ENCODE data around the gene UBTD2. TPM values are rescaled to one million over a fixed set of nuclear protein-coding genes. Genes with fewer than 3 reads are reported as not detected.
A peak's percentile ranks its signal among the peaks of the same experiment; 100 is the strongest.
"Not testable (repeated sequence)": the region's sequence is repeated elsewhere in the genome, so short reads cannot be mapped to it uniquely, and the experiment has no call there.

The UBTD2 gene
- total RNA-seq, 1 experiment from 2014 or later = 26.1 TPM

DNA sequence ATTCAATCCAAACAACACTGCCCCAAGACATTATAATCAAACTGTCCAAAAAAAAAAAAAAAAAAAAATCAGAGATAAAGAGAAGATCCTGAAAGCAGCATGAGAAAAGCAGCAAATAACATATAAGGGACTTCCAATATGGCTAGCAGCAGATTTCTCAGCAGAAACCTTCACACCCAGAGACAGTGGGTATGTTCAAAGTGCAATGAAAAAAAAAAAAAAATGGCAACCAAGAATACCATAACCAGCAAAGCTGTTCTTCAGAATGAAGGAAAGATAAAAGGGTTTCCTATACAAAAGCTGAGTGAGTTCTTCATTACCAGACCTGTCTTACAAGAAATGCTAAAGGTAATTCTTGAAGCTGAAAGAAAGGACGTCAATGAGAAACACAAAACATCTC is 32.1 kb downstream of the UBTD2 start:
- DNase-seq (ENCODE audit: low read depth) = no peak

DNA sequence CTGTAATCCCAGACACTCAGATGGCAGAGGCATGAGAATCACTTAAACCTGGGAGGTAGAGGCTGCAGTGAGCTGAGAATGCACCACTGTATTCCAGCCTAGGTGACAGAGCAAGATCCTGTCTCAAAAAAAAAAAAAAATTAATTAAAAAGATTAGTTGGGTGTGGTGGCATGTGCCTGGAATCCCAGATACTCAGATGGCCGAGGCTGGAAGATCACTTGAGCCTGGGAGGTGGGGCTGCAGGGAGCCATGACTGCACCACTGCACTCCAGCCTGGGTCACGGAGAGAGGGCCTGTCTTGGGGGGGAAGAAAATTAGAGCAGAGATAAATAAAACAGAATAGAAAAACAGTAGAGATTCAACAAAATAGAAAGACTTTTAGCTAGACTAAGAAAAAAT is 34.9 kb downstream of the UBTD2 start:
- no peak for DNase-seq (ENCODE audit: low read depth)

DNA sequence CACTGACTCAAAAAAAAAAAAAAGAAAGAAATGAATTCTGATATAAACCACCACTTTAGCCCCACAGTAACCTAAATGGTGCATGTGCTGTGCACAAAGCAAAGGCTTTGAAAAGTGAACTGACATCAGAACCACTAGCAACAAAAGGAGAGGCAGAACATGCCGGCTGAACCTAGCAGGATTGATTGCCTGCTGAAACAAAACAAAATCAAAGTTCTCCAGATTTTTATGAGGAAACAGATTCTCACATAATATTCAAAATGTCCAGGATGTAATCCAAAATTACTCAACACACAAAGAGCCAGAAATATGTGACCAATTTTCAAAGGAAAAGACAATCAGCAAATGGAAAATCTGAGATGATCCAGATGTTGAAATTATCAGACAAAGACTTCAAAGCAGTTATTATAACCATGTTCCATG is 37.9 kb downstream of the UBTD2 start:
- DNase-seq (ENCODE audit: low read depth) = no peak

DNA sequence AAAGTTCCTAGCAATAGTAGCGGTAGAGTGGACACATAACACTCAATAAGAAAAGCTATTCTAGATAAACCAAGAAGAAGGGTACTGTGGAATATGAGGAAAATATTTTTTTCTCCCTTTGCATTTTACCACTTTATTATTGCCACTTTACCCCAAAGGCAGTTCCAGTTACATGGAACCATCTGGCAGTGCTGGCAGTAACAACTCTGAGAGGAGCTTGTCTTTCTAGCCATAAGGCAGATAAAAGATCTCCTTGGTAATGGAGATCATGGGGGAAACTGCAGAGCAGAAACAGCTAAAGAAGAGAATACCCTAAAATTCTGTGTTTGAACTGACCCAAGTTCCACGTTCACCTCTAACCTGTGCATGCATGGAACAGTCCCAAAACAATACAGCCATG is 38.5 kb downstream of the UBTD2 start:
- no peak for DNase-seq (ENCODE audit: low read depth)

DNA sequence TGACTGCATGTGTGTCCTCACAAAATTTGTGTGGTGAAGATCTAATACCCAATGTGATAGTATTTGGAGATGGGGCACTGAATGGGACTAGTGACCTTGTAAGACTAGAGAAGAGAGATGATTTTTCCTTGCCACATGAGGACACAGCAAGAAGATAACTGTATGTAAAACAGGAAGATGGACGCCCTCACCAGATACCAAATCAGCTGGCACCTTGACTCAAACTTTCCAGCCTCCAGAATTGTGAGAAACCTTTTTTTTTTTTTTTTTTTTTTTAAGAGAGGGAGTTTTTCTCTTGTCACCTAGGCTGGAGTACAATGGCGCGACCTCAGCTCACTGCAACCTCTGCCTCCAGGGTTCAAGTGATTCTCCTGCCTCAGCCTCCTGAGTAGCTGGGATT is 40.3 kb downstream of the UBTD2 start:
- no peak for DNase-seq (ENCODE audit: low read depth)

DNA sequence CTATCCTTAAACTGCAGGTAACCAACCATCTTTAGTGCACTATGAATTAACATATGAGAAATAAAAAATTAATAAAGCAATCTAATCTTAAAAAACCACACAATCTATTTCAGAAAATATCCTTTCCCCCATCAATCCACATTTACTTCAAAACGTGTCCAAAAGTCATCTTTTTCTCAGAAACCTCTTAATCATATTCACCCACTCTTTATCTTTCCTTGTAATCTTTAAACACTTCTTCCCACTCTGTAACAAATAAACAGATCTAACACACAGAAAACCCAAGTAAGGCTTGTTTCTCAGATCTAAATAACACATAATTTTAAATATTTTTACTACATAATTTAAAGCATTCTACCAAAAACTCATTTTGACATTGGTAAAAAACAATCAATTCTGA is 45.2 kb downstream of the UBTD2 start:
- no peak for DNase-seq (ENCODE audit: low read depth)

DNA sequence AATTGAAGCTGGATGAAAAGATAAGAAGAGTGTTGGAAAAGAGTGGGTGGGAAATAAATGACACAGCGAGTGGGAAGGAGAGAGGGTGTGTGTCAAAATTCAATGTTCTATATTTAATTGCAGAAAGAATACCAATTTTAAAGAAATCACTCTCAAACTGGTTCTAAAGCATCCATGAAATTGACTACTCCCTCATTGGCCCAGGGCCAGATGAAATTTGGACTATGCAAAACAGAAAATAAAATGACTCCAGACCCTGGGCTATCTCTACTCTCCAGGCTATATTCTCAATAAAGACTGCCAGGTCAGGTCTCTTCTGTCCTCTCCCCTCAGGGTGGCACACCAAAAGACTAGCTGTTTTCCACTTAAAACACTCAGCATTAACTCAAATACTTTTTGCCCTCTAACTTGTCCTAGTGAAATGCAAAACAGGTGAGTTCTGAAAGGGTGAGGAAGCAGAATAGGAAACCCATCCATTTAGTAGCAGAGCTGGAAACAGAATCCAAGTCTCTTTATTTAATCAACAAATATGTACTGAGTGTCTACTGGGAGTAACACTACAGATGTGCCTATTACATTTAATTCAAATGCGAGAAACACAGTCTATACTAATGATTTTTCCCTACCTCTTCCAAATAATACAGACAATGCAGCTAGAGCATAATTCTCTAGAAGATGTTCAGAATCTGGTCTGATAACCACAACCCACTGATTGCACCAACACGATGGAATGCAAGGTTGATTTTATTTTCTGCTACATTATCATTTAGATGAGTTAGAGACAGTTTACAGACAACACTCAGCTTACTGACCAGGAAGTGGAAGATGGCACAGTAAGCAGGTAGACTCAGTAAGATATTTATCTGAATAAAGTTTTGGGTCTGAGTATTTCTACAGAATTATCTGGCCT is 47.5 kb downstream of the UBTD2 start:
- no peak for DNase-seq (ENCODE audit: low read depth)

DNA sequence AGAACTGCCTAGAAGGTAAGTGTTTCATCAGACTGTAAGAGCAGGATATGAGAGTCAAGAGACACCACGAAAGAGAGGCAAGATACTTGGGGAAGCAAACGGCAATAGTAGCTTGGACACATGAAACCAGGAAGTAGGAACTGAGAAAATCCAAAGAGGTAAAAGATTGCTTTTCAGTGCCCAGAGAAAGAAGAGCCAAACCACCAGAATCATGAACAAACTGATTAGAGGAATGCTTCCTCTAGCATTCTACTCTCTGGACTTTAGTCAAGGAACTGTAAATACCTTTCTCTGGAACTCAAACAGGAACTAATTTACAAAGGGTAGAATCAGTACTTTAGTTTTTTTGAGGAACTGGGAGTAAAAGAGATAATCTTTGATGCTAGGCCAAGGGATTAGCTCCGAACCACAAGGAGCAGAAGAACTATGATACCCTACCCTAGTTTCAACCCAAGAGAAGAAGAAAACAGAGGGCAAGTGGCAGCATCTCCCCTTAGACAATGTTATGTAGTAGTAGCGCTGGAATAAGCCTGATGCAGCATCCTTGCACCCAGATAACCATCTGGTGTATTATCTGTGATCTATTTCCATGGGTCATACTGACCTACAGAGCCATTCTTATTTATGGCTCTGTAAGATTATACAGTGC is 48.3 kb downstream of the UBTD2 start:
- DNase-seq (ENCODE audit: low read depth) = no peak

DNA sequence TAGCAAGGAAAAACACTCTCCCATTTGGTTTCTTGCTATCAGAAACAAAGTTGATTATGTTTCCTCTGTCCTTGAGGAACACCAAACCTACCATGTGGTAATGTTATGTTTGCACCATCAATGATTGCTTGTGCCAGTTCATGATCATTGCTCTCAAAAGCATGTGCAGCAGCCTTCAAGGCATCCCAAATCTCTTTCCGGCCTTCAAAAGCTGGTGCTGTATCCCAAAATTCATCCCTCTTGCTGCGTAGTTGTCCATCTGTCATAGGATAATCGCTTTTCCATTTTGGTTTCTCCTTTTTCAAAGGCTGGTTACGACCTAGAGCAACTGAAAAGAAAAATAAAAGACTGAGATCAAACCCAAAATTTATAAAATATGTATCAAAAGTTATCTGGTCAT is 49.5 kb downstream of the UBTD2 start:
- DNase-seq (ENCODE audit: low read depth) = no peak

DNA sequence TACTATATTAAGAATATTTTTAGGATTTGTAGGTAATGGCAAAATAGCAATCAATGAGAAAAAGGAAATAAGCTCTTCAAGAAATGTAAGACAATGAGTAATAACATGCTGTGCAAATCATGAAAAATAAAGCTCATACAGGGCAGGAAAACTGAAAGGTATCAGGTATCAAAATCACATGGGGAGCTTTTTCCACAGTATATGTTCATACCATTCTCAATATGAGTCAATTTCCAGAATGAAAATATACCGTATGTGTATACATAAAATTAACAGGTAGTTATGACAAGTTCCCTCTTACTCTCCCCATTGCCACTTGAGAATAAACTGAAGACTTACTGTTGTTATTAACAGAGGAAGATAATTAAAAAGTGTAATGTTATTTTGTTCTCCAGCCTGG is 53.7 kb downstream of the UBTD2 start:
- DNase-seq (ENCODE audit: low read depth) = no peak

DNA sequence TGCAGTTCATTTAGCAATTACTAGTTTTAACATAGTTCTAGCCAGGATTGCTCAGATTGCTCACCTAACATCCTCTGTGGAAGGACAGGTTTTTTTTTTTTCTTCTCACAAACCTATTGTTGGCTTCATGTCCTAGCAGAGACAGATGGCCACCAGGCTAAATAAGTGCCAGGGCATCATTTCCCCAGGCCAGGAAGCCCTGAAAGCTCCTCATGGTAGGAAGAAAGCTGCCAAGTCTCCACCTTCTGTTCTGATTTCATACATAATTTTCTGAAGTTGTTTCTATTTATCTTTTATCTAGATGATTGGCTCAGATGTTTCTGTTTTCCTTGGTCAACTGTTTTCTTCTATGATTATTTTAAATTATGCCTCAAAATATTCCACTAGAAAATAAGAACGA is 58.6 kb downstream of the UBTD2 start:
- no peak for DNase-seq (ENCODE audit: low read depth)

DNA sequence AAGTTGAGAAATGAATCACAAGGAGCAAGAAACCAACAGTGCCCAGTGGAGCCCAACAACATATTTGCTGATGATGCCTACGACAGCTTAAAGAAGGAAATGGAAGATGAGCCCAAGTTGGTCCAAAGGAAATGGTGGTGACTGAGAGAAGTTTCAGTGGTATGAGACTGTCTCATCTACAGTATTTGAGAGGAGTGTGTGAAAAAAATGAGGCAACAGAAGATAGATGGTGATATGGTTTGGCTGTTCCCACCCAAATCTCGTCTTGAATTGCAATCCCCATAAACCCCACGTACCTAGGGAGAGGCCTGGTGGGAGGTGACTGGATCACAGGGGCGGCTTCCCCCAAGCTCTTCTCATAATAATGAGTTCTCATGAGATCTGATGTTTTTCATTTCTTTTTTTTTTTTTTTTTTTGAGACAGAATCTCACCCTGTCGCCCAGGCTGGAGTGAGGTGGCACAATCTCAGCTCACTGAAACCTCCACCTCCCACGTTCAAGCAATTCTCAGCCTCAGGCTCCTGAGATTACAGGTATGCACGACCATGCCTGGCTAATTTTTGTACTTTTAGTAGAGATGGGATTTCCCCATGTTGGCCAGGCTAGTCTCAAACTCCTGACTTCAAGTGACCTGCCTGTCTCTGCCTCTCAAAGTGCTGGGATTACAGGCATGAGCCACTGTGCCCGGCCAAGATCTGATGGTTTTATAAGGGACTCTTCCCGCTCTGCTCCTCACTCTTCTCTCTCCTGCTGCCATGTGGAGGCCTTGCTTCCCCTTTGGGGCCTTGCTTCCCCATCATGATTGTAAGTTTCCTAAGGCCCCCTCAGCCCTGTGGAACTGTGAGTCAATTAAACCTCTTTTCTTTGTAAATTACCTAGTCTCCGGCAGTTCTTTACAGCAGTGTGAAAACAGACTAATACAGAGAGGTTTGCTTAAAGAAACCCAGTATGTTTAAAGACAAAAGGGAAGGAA is 59.4 kb downstream of the UBTD2 start:
- no peak for DNase-seq (ENCODE audit: low read depth)

DNA sequence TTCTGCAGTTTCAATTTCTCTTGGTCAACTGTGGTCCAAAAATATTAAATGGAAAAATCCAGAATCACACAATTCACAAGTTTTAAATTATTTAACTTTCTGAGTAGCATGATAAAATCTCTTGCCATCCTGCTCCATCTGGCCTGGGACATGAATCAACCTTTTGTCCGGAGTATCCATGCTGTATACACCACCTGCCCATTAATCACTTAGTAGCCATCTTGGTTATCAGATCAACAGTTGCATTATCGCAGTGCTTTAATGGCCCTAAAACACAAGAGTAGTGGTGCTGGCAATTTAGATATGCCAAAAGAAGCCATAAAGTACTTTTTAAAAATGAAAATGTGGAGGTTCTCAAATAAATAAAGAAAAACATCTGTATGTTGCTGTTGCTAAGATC is 64.3 kb downstream of the UBTD2 start:
- no peak for DNase-seq (ENCODE audit: low read depth)

DNA sequence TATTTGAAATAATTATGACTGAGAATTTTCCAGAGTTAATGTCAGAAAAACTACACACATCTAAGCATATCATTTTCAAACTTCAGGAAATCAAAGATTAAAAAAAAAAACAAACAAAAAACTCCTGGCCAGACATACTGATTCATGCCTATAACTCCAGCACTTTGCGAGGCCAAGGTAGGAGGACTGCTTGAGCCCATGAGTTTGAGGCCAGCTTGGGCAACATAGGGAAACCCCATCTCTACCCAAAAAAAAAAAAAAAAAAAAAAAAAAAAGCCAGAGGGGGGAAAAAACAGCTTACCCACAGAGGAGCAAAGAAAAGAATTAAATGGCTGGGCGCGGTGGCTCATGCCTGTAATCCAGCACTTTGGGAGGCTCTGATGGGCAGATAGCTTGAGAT is 67.2 kb downstream of the UBTD2 start:
- DNase-seq (ENCODE audit: low read depth) = peak; percentile 14

DNA sequence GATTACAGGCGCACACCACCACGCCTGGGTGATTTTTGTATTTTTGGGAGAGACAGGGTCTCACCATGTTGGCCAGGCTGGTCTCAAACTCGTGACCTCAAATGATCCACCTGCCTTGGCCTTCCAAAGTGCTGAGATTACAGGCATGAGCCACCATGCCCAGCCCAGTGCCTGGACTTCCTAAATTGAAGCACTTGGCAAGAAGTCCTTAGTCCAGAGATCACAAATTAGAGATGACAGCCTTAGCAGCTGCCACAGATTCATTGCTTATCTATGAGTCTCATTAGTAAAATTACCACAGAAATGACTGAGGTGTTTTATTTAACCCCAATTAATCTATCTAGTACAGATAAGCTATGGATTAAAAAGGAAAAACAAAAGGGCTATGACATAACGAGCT is 70.4 kb downstream of the UBTD2 start:
- DNase-seq (ENCODE audit: low read depth) = no peak

DNA sequence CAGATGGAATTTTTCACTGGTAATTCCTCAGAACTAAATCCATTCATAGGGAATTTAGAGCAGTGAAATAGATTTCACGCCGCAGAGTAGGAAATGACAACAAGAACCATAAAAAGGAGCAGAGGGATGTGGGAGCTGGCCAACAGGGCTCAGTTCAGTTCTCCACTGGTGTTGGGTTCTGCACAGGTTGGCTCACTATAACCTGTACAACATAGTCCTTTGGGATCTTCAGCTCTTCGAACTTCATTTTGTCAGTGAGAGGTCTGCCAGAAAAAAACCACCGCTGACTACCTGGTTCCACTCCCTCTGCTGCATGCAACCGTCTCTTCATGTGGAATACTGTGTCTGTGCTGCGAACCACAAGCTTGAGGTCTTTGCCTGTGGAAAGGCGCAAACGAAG is 71.9 kb downstream of the UBTD2 start:
- DNase-seq (ENCODE audit: low read depth) = no peak

DNA sequence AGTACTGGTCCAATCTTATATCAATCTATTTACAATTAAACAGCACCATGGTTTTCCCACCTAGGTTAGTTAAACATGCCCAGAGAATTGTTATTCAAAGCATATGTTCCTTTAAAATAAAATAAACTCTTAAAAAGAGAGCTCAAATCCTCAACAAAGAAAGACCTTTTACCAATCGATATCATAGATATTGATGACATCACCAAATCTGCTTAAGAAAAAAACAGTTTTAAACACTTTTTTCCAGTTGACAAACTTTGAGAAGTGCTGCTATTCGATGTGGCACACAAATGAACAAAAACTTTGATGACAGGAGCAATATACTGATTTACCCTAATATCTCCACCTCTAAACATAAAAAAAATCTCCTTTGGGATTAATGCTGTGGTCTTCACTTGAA is 73.8 kb downstream of the UBTD2 start:
- no peak for DNase-seq (ENCODE audit: low read depth)

DNA sequence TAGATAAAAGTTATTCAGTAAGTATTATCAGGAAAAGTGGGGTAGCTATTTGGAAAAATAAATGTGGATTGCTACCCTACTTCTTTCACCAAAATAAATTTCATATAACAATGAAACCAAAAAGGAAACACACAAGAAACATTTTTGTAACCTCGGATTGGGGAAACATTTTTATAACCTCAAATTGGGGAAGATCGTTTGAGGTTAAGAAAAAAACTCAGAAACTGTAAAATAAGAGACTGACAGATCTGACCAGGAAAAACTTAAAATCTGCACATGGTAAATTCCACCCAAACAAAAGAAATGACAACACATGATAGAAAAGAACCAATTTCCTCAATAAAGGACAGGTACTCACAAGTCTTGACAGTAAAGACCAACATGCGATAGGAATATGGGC is 76.1 kb downstream of the UBTD2 start:
- no peak for DNase-seq (ENCODE audit: low read depth)

DNA sequence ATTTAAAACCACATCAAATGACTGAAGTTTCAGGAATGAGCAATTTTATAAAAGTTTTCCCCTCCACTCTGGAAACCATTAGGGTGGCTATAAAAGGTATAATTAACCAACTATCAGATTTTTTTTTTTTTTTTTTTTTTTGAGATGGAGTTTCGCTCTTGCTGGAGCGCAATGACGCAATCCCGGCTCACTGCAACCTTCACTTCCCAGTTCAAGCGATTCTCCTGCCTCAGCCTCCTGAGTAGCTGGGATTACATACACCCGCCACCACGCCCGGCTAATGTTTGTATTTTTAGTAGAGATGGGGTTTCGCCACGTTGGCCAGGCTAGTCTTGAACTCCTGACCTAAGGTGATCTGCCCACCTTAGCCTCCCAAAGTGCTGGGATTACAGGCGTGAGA is 77.6 kb downstream of the UBTD2 start:
- DNase-seq (ENCODE audit: low read depth) = not testable (repeated sequence)

DNA sequence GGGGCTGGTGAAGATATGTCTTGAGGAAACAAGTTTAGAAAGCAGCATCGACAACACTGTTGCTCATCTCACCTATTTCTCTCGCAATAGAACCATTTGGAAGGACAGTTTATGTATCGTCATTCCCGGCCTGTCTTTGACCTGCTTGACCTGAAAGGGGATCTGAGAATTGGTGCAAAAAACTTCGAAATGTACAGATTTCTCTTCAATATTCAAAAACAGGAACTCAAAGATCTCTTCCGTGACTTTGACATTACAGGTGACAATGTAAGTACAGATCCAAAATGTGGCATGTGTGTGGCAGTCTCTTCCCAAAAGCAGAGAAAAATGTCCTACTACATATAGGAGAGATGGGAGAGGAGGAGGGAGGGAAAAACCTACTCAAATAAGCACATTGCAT is 83.1 kb downstream of the UBTD2 start:
- DNase-seq (ENCODE audit: low read depth) = no peak

DNA sequence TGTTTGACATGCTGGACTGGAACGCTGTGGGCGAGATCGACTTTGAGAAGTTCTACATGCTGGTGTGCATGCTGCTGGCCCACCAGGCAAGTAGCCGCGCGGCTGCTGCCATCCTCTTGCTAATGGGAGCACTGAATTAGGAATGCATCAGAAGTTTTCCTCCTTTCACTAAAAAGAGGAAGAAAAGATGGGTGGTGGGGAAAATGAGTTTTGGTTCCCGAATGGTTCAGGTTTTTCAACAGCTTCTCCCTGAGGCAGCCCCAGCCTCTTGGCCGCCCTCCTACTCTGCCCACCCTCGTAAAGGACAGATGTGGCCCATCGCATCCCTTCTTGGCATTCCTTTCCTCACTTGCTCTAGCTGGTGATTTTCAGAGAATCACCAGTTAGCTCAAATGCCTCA is 84.1 kb downstream of the UBTD2 start:
- no peak for DNase-seq (ENCODE audit: low read depth)

DNA sequence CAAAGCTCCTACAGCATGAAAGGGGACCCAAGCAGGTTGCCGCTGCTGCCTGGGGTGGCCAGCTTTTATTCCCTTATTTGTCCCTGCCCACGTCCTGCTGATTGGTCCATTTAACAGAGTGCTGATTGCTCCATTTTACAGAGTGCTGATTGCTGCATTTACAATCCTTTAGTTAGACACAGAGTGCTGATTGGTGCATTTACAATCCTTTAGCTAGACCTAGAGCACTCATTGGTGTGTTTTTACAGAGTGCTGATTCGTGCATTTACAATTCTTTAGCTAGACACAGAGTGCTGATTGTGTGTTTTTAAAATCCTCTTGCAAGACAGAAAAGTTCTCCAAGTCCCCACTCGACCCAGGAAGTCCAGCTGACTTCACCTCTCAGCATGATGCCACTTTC is 85.8 kb downstream of the UBTD2 start:
- not testable (repeated sequence) for DNase-seq (ENCODE audit: low read depth)
